IgD-negative memory B cell (primary cell): Measurements from ENCODE around the gene ZNF232. TPM values are rescaled to one million over a fixed set of nuclear protein-coding genes. Genes with fewer than 3 reads are reported as not detected.
"Not testable (repeated sequence)": the region's sequence is repeated elsewhere in the genome, so short reads cannot be mapped to it uniquely, and the experiment has no call there.

ENCODE experiments used
- H3K27ac Mint-ChIP-seq, 3 donors: one replicate each; pipeline ENCODE4 v1.8.0; 2020 to 2022; ENCODE audit warnings: mild to moderate bottlenecking in 3 of 3, mixed read lengths in 3 of 3, moderate library complexity in 1 of 3
- H3K27me3 Mint-ChIP-seq: one replicate; pipeline ENCODE4 v1.8.0; 2021; ENCODE audit warnings: mixed read lengths
- H3K36me3 Mint-ChIP-seq: one replicate; pipeline ENCODE4 v1.8.0; 2020; ENCODE audit warnings: mild to moderate bottlenecking, mixed read lengths
- H3K4me1 Mint-ChIP-seq, 3 donors: one replicate each; pipeline ENCODE4 v1.8.0; 2020 to 2022; ENCODE audit warnings: mixed read lengths in 3 of 3, mild to moderate bottlenecking in 1 of 3
- H3K4me3 Mint-ChIP-seq, 4 donors: one replicate each; pipeline ENCODE4 v1.8.0; 2020 to 2022; ENCODE audit warnings: mild to moderate bottlenecking in 4 of 4, mixed read lengths in 4 of 4, moderate library complexity in 3 of 4
- H3K9me3 Mint-ChIP-seq, 3 donors: one replicate each; pipeline ENCODE4 v1.8.0; 2020 to 2021; ENCODE audit warnings: mixed read lengths in 3 of 3, mild to moderate bottlenecking in 1 of 3
- polyA plus RNA-seq: library from polyadenylated mRNA; unstranded; fragments of 300-500 nt; fragmentation: Illumina TruSeq; gene quantifications from one replicate; pipeline ENCODE4 v1.2.3, GENCODE V29; 2021

ZNF232 gene
- 11.7 TPM for polyA plus RNA-seq

- Mint-ChIP-seq H3K27me3 (peaks cover 4% of the 10 kb centered on the region), H3K36me3 (peaks cover 9% of the 10 kb centered on the region), H3K4me3 (peak within 1 kb of the TSS; percentile 83 to 96 (median 86)), H3K27ac (peak within 1 kb of the TSS; percentile 74 to 93 (median 80)), H3K4me1 (peaks cover 13 to 15% (median 14%) of the 10 kb centered on the region in 3 donors), H3K9me3 (no peaks in the 10 kb centered on the region)
Measured at GRCh38 chr17:5111402-5112204, at the start of gene ZNF232. TSS of gene ZNF232 (minus strand) at chr17:5111878. CDS start at chr17:5111822, 56 bp downstream.

GRCh38 chr17:5160702-5161101 is 49.0 kb upstream of the ZNF232 start:
- not testable (repeated sequence) for H3K36me3 Mint-ChIP-seq, H3K4me1 Mint-ChIP-seq, H3K9me3 Mint-ChIP-seq, H3K27ac Mint-ChIP-seq, H3K4me3 Mint-ChIP-seq, H3K27me3 Mint-ChIP-seq

GRCh38 chr17:5146122-5146521 is 34.4 kb upstream of the ZNF232 start:
- H3K27ac Mint-ChIP-seq, H3K36me3 Mint-ChIP-seq, H3K9me3 Mint-ChIP-seq, H3K4me1 Mint-ChIP-seq, H3K27me3 Mint-ChIP-seq, H3K4me3 Mint-ChIP-seq: not testable (repeated sequence)

- not testable (repeated sequence) for H3K36me3 Mint-ChIP-seq, H3K9me3 Mint-ChIP-seq, H3K4me1 Mint-ChIP-seq, H3K4me3 Mint-ChIP-seq, H3K27ac Mint-ChIP-seq, H3K27me3 Mint-ChIP-seq
Measured at GRCh38 chr17:5142877-5143276, 31.2 kb upstream of the ZNF232 start.

GRCh38 chr17:5139458-5139732 is 27.7 kb upstream of the ZNF232 start:
- Mint-ChIP-seq H3K36me3 (peaks cover 2% of the 10 kb centered on the region), H3K27me3 (no peaks in the 10 kb centered on the region), H3K9me3 (no peaks in the 10 kb centered on the region), H3K4me3 (no peak overlapping the region), H3K27ac (no peak overlapping the region), H3K4me1 (peaks cover 0 to 4% (median 0%) of the 10 kb centered on the region in 3 donors)

GRCh38 chr17:5138616-5139457 is 27.2 kb upstream of the ZNF232 start:
- Mint-ChIP-seq H3K36me3 (peaks cover 2% of the 10 kb centered on the region), H3K9me3 (no peaks in the 10 kb centered on the region), H3K27ac (no peak overlapping the region), H3K27me3 (no peaks in the 10 kb centered on the region), H3K4me1 (peaks cover 0 to 4% (median 0%) of the 10 kb centered on the region in 3 donors), H3K4me3 (no peak overlapping the region)

GRCh38 chr17:5138198-5138544 is 26.5 kb upstream of the ZNF232 start:
- not testable (repeated sequence) for H3K36me3 Mint-ChIP-seq, H3K4me1 Mint-ChIP-seq, H3K9me3 Mint-ChIP-seq, H3K27ac Mint-ChIP-seq, H3K4me3 Mint-ChIP-seq, H3K27me3 Mint-ChIP-seq

GRCh38 chr17:5137511-5138197 is 26.0 kb upstream of the ZNF232 start:
- not testable (repeated sequence) for H3K36me3 Mint-ChIP-seq, H3K4me3 Mint-ChIP-seq, H3K4me1 Mint-ChIP-seq, H3K27me3 Mint-ChIP-seq, H3K27ac Mint-ChIP-seq, H3K9me3 Mint-ChIP-seq

GRCh38 chr17:5136580-5137412 is 25.1 kb upstream of the ZNF232 start:
- H3K27ac Mint-ChIP-seq, H3K4me3 Mint-ChIP-seq, H3K36me3 Mint-ChIP-seq, H3K9me3 Mint-ChIP-seq, H3K27me3 Mint-ChIP-seq, H3K4me1 Mint-ChIP-seq: not testable (repeated sequence)

GRCh38 chr17:5135726-5136579 is 24.3 kb upstream of the ZNF232 start:
- H3K36me3 Mint-ChIP-seq: no peaks in the 10 kb centered on the region
- H3K27ac Mint-ChIP-seq: peak overlapping the region in 1 of 3 donors; percentile 80
- no peaks in the 10 kb centered on the region for H3K27me3 Mint-ChIP-seq
- peaks cover 0 to 4% (median 0%) of the 10 kb centered on the region in 3 donors for H3K4me1 Mint-ChIP-seq
- no peak overlapping the region for H3K4me3 Mint-ChIP-seq
- H3K9me3 Mint-ChIP-seq: no peaks in the 10 kb centered on the region

GRCh38 chr17:5135131-5135712 is 23.5 kb upstream of the ZNF232 start:
- not testable (repeated sequence) for H3K36me3 Mint-ChIP-seq

GRCh38 chr17:5134571-5134970 is 22.9 kb upstream of the ZNF232 start:
- H3K27ac Mint-ChIP-seq, H3K4me3 Mint-ChIP-seq, H3K9me3 Mint-ChIP-seq, H3K4me1 Mint-ChIP-seq, H3K27me3 Mint-ChIP-seq, H3K36me3 Mint-ChIP-seq: not testable (repeated sequence)

More at GRCh38 chr17:5135131-5135712, 23.5 kb upstream of the ZNF232 start:
- not testable (repeated sequence) for H3K27me3 Mint-ChIP-seq, H3K4me1 Mint-ChIP-seq, H3K4me3 Mint-ChIP-seq, H3K9me3 Mint-ChIP-seq
- peak overlapping the region in 1 of 3 donors; percentile 80 for H3K27ac Mint-ChIP-seq

- not testable (repeated sequence) for H3K4me3 Mint-ChIP-seq, H3K9me3 Mint-ChIP-seq, H3K4me1 Mint-ChIP-seq, H3K36me3 Mint-ChIP-seq, H3K27me3 Mint-ChIP-seq, H3K27ac Mint-ChIP-seq
Measured at GRCh38 chr17:5133961-5134360, 22.3 kb upstream of the ZNF232 start.

- Mint-ChIP-seq H3K4me1 (peaks cover 0 to 4% (median 0%) of the 10 kb centered on the region in 3 donors), H3K9me3 (no peaks in the 10 kb centered on the region), H3K27me3 (no peaks in the 10 kb centered on the region), H3K27ac (peak overlapping the region in 1 of 3 donors; percentile 57), H3K36me3 (no peaks in the 10 kb centered on the region), H3K4me3 (no peak overlapping the region)
Measured at GRCh38 chr17:5133311-5133710, 21.6 kb upstream of the ZNF232 start.
